ENCODE data around the gene SPTLC2. TPM values are rescaled to one million over a fixed set of nuclear protein-coding genes. Genes with fewer than 3 reads are reported as not detected.

Gene SPTLC2
- total RNA-seq, 1 experiment from 2014 or later, result 44.7 TPM

GRCh38 chr14:77654001-77654441, 37.6 kb upstream of the SPTLC2 start:
- no TSS peak for BruUV-seq (replicated peaks)
- H3K27me3 ChIP-seq (ENCODE audit: insufficient read depth, low read length), result no peaks in the 10 kb centered on the region
- intact Hi-C loops (cut with micrococcal nuclease), result no loop called here
- CTCF ChIA-PET, result no interaction called here
- POLR2A ChIA-PET, result no interaction called here
- no peak for DNase-seq (ENCODE audit: low read depth, low spot score)
- H3K36me3 ChIP-seq (ENCODE audit: control insufficient read depth in 1 of 2, insufficient read depth in 2 of 2, low read length in 2 of 2), result no peaks in the 10 kb centered on the region
- no peak for TF ChIP-seq SRF (IDR thresholded peaks at IDR 0.05; ENCODE audit: low read depth)
- no peak overlapping the region for H3K4me3 ChIP-seq (replicated peaks in 1 of 2; ENCODE audit: low read depth in 1 of 2, low read length in 2 of 2)
- H3K27ac ChIP-seq (ENCODE audit: low read depth, low read length), result no peak overlapping the region
- H3K4me1 ChIP-seq (ENCODE audit: control insufficient read depth in 1 of 2, insufficient read depth in 2 of 2, low read length in 2 of 2), result no peaks in the 10 kb centered on the region
- H4K20me1 ChIP-seq (ENCODE audit: insufficient read depth), result no peaks in the 10 kb centered on the region
- H3K4me2 ChIP-seq (ENCODE audit: low read length), result no peak overlapping the region
- no peak overlapping the region for H2AFZ ChIP-seq (ENCODE audit: low read depth, low read length, poor library complexity, severe bottlenecking)
- no peak overlapping the region for H3K9ac ChIP-seq (ENCODE audit: low read length)
- no peaks in the 10 kb centered on the region for H3K9me2 ChIP-seq (ENCODE audit: insufficient read depth)
- no peaks in the 10 kb centered on the region for H3K79me2 ChIP-seq (ENCODE audit: insufficient read depth, low read length)
- ATAC-seq, result no peak
- H3K9me3 ChIP-seq (ENCODE audit: control insufficient read depth in 1 of 2, insufficient read depth in 1 of 2, low read depth in 1 of 2, low read length in 2 of 2), result no peaks in the 10 kb centered on the region
- RAD21 ChIA-PET (ENCODE audit: low non-redundant PET in 1 of 2, low total read pairs in 2 of 2, uncharacterized antibody in 2 of 2, unreplicated experiment in 2 of 2), result interaction anchor here in 1 of 2 experiments (0.7 kb wide), 1 partner anchor 173 kb away, joined by 3 read pairs; no protein-coding TSS in a partner anchor

- no peaks in the 10 kb centered on the region for H4K20me1 ChIP-seq (ENCODE audit: insufficient read depth)
- no peak overlapping the region for H3K4me3 ChIP-seq (replicated peaks in 1 of 2; ENCODE audit: low read depth in 1 of 2, low read length in 2 of 2)
- no peaks in the 10 kb centered on the region for H3K9me2 ChIP-seq (ENCODE audit: insufficient read depth)
- H3K27me3 ChIP-seq (ENCODE audit: insufficient read depth, low read length), result no peaks in the 10 kb centered on the region
- H2AFZ ChIP-seq (ENCODE audit: low read depth, low read length, poor library complexity, severe bottlenecking), result no peak overlapping the region
- RAD21 ChIA-PET (ENCODE audit: low non-redundant PET in 1 of 2, low total read pairs in 2 of 2, uncharacterized antibody in 2 of 2, unreplicated experiment in 2 of 2), result no interaction called here
- no peaks in the 10 kb centered on the region for H3K9me3 ChIP-seq (ENCODE audit: control insufficient read depth in 1 of 2, insufficient read depth in 1 of 2, low read depth in 1 of 2, low read length in 2 of 2)
- no TSS peak for BruUV-seq (replicated peaks)
- no peak overlapping the region for H3K27ac ChIP-seq (ENCODE audit: low read depth, low read length)
- no peak for ATAC-seq
- POLR2A ChIA-PET, result no interaction called here
- CTCF ChIA-PET, result no interaction called here
- intact Hi-C loops (cut with micrococcal nuclease), result no loop called here
- no peaks in the 10 kb centered on the region for H3K79me2 ChIP-seq (ENCODE audit: insufficient read depth, low read length)
- no peak overlapping the region for H3K4me2 ChIP-seq (ENCODE audit: low read length)
- H3K36me3 ChIP-seq (ENCODE audit: control insufficient read depth in 1 of 2, insufficient read depth in 2 of 2, low read length in 2 of 2), result no peaks in the 10 kb centered on the region
- H3K4me1 ChIP-seq (ENCODE audit: control insufficient read depth in 1 of 2, insufficient read depth in 2 of 2, low read length in 2 of 2), result no peaks in the 10 kb centered on the region
- no peak for DNase-seq (ENCODE audit: low read depth, low spot score)
- no peak overlapping the region for H3K9ac ChIP-seq (ENCODE audit: low read length)
- no peak for TF ChIP-seq SP1 (IDR thresholded peaks at IDR 0.05; ENCODE audit: low read depth)
- TF ChIP-seq ZNF274 (IDR thresholded peaks at IDR 0.05; ENCODE audit: low read depth, low read length), result no peak
- TF ChIP-seq JUND (IDR thresholded peaks at IDR 0.05), result no peak
- TF ChIP-seq, protein P1, sequence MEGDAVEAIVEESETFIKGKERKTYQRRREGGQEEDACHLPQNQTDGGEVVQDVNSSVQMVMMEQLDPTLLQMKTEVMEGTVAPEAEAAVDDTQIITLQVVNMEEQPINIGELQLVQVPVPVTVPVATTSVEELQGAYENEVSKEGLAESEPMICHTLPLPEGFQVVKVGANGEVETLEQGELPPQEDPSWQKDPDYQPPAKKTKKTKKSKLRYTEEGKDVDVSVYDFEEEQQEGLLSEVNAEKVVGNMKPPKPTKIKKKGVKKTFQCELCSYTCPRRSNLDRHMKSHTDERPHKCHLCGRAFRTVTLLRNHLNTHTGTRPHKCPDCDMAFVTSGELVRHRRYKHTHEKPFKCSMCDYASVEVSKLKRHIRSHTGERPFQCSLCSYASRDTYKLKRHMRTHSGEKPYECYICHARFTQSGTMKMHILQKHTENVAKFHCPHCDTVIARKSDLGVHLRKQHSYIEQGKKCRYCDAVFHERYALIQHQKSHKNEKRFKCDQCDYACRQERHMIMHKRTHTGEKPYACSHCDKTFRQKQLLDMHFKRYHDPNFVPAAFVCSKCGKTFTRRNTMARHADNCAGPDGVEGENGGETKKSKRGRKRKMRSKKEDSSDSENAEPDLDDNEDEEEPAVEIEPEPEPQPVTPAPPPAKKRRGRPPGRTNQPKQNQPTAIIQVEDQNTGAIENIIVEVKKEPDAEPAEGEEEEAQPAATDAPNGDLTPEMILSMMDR (IDR thresholded peaks at IDR 0.05 in 2 of 3, conservative IDR thresholded peaks at IDR 0.05 in 1 of 3; ENCODE audit: borderline replicate concordance in 1 of 3, insufficient read depth in 1 of 3, low read depth in 2 of 3, low read length in 2 of 3), result no peak
- TF ChIP-seq SIN3A (IDR thresholded peaks at IDR 0.05; ENCODE audit: low read depth), result no peak
- TF ChIP-seq TCF7L2 (IDR thresholded peaks at IDR 0.05; ENCODE audit: borderline replicate concordance, extremely low read depth, insufficient read depth, insufficient read length), result no peak
- no peak for TF ChIP-seq ELF1 (IDR thresholded peaks at IDR 0.05; ENCODE audit: borderline replicate concordance, low read depth)
- no peak for TF ChIP-seq YY1 (IDR thresholded peaks at IDR 0.05; ENCODE audit: extremely low read depth, insufficient replicate concordance, low read depth, low read length)
- TF ChIP-seq CBX3 (IDR thresholded peaks at IDR 0.05; ENCODE audit: low read depth), result no peak
- TF ChIP-seq MAX (IDR thresholded peaks at IDR 0.05), result no peak
- no peak for TF ChIP-seq POLR2AphosphoS5 (IDR thresholded peaks at IDR 0.05; ENCODE audit: low read depth, low read length)
- TF ChIP-seq CEBPB (IDR thresholded peaks at IDR 0.05; ENCODE audit: low read depth), result no peak
- TF ChIP-seq, protein P2, sequence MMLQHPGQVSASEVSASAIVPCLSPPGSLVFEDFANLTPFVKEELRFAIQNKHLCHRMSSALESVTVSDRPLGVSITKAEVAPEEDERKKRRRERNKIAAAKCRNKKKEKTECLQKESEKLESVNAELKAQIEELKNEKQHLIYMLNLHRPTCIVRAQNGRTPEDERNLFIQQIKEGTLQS (IDR thresholded peaks at IDR 0.05), result no peak
- TF ChIP-seq, protein P3, sequence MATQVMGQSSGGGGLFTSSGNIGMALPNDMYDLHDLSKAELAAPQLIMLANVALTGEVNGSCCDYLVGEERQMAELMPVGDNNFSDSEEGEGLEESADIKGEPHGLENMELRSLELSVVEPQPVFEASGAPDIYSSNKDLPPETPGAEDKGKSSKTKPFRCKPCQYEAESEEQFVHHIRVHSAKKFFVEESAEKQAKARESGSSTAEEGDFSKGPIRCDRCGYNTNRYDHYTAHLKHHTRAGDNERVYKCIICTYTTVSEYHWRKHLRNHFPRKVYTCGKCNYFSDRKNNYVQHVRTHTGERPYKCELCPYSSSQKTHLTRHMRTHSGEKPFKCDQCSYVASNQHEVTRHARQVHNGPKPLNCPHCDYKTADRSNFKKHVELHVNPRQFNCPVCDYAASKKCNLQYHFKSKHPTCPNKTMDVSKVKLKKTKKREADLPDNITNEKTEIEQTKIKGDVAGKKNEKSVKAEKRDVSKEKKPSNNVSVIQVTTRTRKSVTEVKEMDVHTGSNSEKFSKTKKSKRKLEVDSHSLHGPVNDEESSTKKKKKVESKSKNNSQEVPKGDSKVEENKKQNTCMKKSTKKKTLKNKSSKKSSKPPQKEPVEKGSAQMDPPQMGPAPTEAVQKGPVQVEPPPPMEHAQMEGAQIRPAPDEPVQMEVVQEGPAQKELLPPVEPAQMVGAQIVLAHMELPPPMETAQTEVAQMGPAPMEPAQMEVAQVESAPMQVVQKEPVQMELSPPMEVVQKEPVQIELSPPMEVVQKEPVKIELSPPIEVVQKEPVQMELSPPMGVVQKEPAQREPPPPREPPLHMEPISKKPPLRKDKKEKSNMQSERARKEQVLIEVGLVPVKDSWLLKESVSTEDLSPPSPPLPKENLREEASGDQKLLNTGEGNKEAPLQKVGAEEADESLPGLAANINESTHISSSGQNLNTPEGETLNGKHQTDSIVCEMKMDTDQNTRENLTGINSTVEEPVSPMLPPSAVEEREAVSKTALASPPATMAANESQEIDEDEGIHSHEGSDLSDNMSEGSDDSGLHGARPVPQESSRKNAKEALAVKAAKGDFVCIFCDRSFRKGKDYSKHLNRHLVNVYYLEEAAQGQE (IDR thresholded peaks at IDR 0.05; ENCODE audit: low read depth), result no peak
Measured at GRCh38 chr14:77649326-77649725, 32.9 kb upstream of the SPTLC2 start.
